GM12872 (cell line): ENCODE measurements around the gene SPTLC3.

Source experiments
- CTCF ChIP-seq: IDR thresholded peaks from 3 replicates; pipeline ENCODE4 v1.5.1; 2011; ENCODE audit warnings: low read depth, mild to moderate bottlenecking, low read length, moderate library complexity; ENCODE audit not compliant: insufficient read depth

SPTLC3 gene

GRCh38 chr20:13092111-13092510 lies 83.3 kb downstream of the SPTLC3 start:
- no peak for TF ChIP-seq CTCF

GRCh38 chr20:13094976-13095375 lies 86.2 kb downstream of the SPTLC3 start:
- TF ChIP-seq CTCF = no peak

- no peak for TF ChIP-seq CTCF
These were observed 90.1 kb downstream of the SPTLC3 start for GRCh38 chr20:13098720-13099355.

GRCh38 chr20:13099676-13100075 lies 90.9 kb downstream of the SPTLC3 start:
- no peak for TF ChIP-seq CTCF

- TF ChIP-seq CTCF = no peak
These were observed 92.5 kb downstream of the SPTLC3 start for GRCh38 chr20:13101276-13101675.

GRCh38 chr20:13101706-13102105 lies 92.9 kb downstream of the SPTLC3 start:
- no peak for TF ChIP-seq CTCF

- no peak for TF ChIP-seq CTCF
These were observed 93.5 kb downstream of the SPTLC3 start for GRCh38 chr20:13102237-13102636.
